ENCODE results near the gene DACH1.

Gene DACH1

GRCh38 chr13:71772361-71772760, 94.6 kb downstream of the DACH1 start:
- FAIRE-seq, result no peak

DNA sequence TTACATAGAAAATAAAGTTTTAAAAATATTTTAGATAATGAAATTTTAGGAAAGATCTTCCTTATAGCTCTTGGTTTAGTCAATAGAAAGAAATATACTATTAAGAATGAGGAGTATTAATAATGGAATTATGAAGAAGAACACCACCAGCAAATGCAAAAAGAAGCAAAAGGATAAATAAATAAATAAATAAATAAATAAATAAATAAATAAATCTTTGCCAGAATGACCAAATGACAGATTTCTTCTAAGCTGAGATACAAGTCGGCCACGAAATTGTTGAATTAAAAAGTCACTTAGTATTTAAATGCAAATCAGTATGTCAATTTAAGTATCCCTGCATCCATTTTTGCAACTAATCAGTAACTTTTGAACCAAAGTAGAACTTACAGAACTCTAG, 95.9 kb downstream of the DACH1 start:
- no peak for FAIRE-seq

DNA sequence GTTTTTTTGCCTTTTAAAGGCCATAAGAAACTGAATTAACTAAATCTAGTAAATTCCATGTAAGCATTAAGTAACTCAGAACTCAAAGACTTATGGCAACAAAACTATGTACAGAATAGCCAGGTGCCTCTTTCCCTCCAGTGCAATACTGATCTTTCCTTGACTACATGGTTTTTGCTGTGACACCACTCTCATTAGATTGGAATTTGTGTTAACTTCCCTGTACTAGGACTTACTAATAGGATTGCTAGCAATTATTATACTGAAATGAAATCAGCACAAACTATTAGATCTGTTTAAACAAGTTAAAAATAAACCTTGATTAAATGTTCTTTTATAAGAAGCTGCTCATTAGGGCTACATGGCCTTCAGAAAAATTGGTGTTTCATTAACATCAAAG, 96.3 kb downstream of the DACH1 start:
- no peak for FAIRE-seq

GRCh38 chr13:71768881-71769280, 98.1 kb downstream of the DACH1 start:
- no peak for FAIRE-seq

- FAIRE-seq, result no peak
Observed at GRCh38 chr13:71759651-71760511, 107.1 kb downstream of the DACH1 start.

DNA sequence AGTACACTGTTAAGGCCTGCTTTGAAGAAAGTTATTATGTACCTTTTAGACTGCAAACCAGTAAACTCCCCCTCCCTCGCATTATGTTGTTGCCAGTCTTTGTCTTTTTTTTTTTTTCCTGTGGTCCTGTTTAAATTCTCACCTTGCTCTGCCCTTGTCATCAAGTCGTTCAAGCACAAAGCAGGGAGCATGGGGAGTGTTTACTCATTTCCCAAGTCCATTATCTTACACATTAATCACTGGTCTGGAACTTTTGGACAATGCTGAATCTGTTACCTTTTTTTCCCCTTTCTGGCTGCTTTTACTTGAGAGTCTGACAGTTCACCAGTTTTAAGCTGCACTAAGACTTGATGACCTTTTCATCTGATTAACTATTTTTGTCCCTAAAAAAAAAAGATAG, 108.2 kb downstream of the DACH1 start:
- no peak for FAIRE-seq

- no peak for FAIRE-seq
Observed at GRCh38 chr13:71754407-71754974, 112.5 kb downstream of the DACH1 start.

- no peak for FAIRE-seq
Observed at GRCh38 chr13:71752775-71753513, 114.1 kb downstream of the DACH1 start.

DNA sequence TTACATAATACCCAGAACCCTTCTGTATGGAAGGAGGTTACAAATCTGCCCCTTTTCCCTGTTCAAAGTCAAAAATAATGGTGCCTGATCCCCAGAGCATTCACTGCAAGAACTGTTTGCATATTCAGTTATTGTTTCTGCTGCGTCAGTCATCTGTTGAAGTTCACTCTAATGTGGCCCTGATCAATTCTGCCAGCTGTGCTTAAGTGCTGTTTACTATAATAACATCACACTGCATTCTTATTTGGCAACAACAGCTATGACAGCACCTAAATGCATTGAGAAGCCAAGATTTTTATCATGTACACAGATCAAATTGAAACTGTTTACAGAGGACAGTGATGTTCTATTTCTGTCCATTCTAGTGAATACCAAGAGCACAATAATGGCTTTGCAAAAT, 115.9 kb downstream of the DACH1 start:
- no peak for FAIRE-seq

DNA sequence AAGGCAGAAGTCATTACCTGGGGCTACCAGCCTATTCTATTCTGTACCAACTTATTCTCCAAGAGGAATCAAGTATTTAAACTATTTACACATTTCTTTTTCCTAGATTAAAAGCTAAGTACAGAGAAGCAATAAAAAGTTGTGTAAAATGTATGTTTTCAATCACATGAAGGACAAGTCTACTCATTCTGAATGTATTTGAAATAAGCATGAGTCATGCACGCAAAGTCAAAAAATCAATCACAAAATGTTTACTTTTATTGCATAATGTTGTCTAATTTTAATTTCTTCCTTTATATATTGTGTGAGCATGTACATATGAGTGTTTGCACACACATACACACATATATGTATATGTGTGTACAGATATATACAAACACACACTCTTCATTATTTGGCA, 136.7 kb downstream of the DACH1 start:
- no peak for FAIRE-seq

DNA sequence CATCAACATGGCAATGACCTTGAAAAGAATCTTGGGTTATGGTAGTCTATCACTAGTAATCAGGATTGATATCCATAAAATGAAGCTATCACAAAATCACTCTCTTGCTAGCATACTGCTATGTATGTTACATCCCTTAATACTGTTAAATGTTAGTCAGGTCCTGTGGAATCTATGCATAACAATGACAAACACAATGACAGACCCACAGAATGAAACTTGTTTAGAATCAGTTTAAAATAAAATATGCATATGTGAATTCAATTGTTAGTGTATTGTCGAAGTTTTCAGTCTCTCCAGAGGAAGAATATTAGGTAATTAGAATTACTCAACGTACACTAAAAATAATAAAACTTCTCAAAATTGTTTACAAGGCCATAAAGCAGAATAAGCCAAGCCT, 137.6 kb downstream of the DACH1 start:
- no peak for FAIRE-seq

- FAIRE-seq, result no peak
Observed at GRCh38 chr13:71727662-71728061, 139.3 kb downstream of the DACH1 start.

GRCh38 chr13:71727042-71727441, 140.0 kb downstream of the DACH1 start:
- no peak for FAIRE-seq

DNA sequence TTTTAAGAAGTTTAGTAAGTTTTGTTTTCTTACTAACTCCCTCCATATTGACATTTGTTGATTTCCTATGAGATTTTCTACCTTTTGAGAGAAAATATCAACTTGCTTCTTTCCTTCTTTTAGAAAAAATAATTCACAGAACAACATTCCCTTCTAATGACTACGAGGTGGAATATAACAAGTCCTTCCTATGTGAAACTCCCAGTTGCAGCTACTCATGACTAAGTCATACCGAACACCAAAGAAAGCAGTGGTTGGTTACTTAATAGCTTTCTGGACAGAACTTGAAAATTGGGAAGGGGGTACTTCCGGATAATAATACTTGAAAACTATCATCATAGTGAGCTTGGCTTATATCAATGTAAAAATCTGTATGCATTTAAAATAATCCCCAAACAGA, 144.8 kb downstream of the DACH1 start:
- no peak for FAIRE-seq

- no peak for FAIRE-seq
Observed at GRCh38 chr13:71721104-71721503, 145.9 kb downstream of the DACH1 start.

- no peak for FAIRE-seq
Observed at GRCh38 chr13:71718931-71719330, 148.1 kb downstream of the DACH1 start.

DNA sequence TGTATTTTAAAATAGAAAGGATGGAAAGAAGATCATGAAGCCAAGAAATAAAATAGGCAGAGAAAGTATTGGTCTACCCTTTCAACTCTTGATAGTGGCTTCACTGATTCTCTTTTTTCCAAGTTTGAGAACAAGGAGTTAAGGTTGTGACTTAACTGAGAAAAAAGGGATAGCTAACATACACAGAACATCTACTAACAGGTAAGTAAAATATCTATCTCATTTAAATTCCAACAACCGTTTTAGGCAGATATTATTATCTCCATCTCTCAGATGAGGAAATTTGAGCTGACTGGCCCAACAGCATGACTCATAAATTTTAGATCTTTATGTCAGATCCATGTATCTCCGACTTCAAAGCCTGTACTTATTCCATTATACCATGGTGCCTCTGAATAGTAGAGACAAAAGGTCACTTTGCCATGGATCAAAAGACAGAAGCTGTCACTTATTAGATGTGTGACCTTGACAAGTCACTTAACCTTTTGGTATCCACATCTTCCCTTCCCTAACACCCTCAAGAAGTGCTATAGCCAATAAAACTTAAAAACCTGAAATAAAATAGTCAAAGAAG, 152.1 kb downstream of the DACH1 start:
- FAIRE-seq, result no peak

DNA sequence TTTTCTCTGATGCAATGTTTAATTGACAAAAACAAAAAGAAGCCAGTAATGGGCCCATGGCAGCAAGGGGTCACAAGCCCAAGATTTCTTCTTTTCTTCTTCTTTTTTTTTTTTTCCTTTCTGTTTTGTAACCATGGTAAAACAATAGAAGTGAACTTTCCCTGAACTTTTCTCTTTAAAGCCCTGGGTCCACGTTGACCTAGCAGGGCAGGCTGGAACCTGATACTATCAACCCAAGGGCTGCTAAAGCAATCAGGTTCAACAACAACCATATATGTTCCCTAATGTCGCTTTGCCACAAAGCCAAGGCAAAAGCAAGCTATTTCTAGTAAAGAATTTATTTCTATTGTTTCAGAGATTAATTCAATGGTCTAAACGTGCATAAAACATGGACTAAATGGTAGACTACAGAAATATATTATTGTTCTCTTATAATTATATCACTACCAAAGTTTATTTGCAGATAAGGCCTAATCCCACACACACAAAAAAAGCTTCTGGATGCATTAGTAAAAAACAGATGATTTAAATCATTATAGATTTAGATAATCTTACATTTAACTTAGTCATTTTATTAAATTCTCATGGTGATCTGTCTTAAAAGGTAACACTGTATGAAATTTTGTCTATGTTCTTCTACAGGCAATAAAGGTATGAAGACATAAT, 153.9 kb downstream of the DACH1 start:
- no peak for FAIRE-seq

- peak; percentile 21 for FAIRE-seq
Observed at GRCh38 chr13:71704656-71705055, 162.3 kb downstream of the DACH1 start.

DNA sequence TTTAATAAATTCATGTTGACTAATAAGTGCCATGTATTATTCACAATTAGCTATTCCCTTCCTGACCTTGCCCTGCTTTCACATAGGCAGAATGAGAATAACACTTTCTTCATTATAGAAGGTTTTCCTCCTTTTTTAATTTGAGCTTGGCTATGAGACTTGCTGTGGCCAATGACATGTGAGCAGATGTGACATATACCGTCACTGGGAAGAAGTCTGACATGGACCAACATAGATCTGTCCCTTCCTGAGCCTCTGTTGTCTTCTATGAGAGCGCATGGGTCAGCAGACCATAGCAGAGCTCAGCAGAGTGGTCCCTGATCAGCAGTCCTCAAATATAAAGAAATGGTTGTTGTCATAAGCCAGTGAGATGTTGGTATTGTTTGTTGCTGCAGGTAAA, 163.9 kb downstream of the DACH1 start:
- no peak for FAIRE-seq

DNA sequence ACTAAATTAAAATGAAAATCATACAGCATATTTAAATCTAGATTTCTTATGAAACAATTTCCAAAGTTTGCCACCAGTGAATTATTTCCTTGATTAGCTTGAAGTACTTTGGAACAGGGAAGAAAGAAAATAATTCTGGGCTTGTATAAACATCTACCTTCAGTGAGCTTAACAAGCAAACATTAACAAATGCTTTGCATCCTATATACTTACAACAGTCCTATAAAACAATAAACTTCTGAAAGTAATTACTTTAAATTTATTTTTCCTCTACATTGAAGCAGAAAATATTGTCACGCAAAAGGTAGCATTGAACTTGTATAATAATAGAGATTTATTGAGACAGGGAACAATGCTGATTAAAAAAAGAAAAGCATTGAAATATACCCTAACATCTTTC, 164.8 kb downstream of the DACH1 start:
- FAIRE-seq, result no peak

- no peak for FAIRE-seq
Observed at GRCh38 chr13:71701741-71702140, 165.3 kb downstream of the DACH1 start.

GRCh38 chr13:71699342-71699741, 167.7 kb downstream of the DACH1 start:
- peak; percentile 18 for FAIRE-seq
